AG04450 (cell line): ENCODE results near the gene PREPL. TPM values are rescaled to one million over a fixed set of nuclear protein-coding genes. Genes with fewer than 3 reads are reported as not detected.

ENCODE experiments used
- CTCF ChIA-PET: fragments of 300-600, 350-600 bp; formaldehyde crosslinking; extraction: SDS; loops from one replicate; lab custom pipeline; 2022; ENCODE audit warnings: antibody characterized with exemption, inconsistent platforms; lab: Charles Lee
- POLR2A ChIA-PET: fragments of 350-600 bp; formaldehyde crosslinking; extraction: SDS; loops from one replicate; lab custom pipeline; 2021; ENCODE audit warnings: antibody characterized with exemption, inconsistent platforms; lab: Yijun Ruan, JAX
- DNase-seq: peaks from one replicate; pipeline ENCODE4 v3.0.0-alpha.2; 2011; ENCODE audit warnings: low read depth, low spot score
- H3K27ac ChIP-seq: one replicate; pipeline ENCODE4 v1.5.1; 2012; ENCODE audit warnings: low read depth, low read length, control low read depth
- H3K27me3 ChIP-seq: one replicate; pipeline ENCODE4 v1.6.0; 2012; ENCODE audit warnings: low read length; ENCODE audit not compliant: control insufficient read depth, insufficient read depth
- H3K4me3 ChIP-seq: 2 replicates; pipeline ENCODE4 v1.5.1; 2011; ENCODE audit warnings: mild to moderate bottlenecking, low read depth, low read length, control low read depth
- H3K9me3 ChIP-seq: 2 replicates; pipeline ENCODE4 v1.5.1; 2012; ENCODE audit warnings: low read length; ENCODE audit not compliant: control insufficient read depth, insufficient read depth
- polyA plus RNA-seq: library from polyadenylated mRNA; depleted of rRNA; stranded (reverse); fragments of >200 nt; gene quantifications from 2 replicates; pipeline ENCODE4 v1.2.3, GENCODE V29; 2011
- TF ChIP-seq, protein P1 (sequence below): IDR thresholded peaks from 2 replicates; pipeline ENCODE4 v1.5.1; 2011; ENCODE audit warnings: low read depth, low read length, control low read depth, inconsistent platforms

PREPL gene
- polyA plus RNA-seq, 1 experiment, result 79.6 TPM

DNA sequence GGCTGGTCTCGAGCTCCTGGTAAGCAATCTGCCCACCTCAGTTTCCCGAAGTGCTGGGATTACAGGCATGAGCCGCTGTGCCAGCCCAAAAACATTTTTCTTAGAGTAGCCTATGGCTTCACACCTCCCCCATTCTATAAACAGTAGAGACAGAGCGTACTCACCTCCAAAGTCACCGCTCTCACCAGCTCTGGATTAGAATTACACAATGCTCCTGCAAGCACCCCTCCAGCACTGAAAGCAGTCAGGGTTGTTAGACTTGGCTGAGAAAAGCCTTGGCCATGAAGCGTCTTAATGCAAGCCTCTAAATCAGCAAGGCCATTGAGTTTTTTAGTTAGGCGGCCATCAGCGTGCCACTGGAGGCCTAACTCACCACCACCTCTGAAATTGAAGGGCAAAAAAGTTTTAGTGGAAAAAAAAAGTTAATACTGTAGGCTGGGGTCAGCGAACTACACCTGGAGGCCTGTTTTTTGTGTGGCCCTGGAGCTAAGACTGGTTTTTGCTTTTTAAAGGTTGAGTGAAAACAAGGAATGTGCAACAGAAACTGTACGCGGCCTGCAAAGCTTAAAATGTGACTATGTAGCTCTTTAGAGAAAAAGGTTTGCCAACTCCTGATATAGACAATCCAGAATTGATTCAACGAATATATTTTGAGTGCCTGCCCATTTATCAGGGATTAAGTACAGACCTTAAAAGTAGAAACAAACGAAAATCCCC lies 34.6 kb downstream of the PREPL start:
- TF ChIP-seq, protein P1, sequence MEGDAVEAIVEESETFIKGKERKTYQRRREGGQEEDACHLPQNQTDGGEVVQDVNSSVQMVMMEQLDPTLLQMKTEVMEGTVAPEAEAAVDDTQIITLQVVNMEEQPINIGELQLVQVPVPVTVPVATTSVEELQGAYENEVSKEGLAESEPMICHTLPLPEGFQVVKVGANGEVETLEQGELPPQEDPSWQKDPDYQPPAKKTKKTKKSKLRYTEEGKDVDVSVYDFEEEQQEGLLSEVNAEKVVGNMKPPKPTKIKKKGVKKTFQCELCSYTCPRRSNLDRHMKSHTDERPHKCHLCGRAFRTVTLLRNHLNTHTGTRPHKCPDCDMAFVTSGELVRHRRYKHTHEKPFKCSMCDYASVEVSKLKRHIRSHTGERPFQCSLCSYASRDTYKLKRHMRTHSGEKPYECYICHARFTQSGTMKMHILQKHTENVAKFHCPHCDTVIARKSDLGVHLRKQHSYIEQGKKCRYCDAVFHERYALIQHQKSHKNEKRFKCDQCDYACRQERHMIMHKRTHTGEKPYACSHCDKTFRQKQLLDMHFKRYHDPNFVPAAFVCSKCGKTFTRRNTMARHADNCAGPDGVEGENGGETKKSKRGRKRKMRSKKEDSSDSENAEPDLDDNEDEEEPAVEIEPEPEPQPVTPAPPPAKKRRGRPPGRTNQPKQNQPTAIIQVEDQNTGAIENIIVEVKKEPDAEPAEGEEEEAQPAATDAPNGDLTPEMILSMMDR, result no peak
- DNase-seq, result no peak
- ChIA-PET CTCF (no interaction called here), POLR2A (no interaction called here)
- no peaks in the 10 kb centered on the region for H3K9me3 ChIP-seq
- no peaks in the 10 kb centered on the region for H3K27me3 ChIP-seq
- H3K27ac ChIP-seq, result no peak overlapping the region
- H3K4me3 ChIP-seq, result no peak overlapping the region

DNA sequence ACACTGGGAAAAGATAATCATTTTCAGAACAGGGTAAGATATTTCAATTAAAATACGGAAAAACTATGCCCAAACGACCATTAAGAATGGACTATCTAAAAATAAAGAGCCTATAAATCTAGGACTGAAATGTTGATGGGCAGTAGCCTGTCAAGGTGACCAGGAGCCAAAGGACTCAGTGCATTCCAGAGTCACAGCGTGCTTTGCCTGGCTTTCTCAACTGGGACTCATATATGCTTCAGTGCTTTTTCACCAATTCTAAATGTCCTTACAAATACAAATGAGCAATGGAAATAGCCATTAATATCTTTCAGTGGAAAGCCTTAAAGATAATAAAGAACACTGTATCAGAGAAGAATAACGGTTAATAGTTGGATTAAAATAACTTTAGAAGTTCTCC lies 35.4 kb downstream of the PREPL start:
- no peaks in the 10 kb centered on the region for H3K27me3 ChIP-seq
- H3K9me3 ChIP-seq, result no peaks in the 10 kb centered on the region
- POLR2A ChIA-PET, result no interaction called here
- H3K27ac ChIP-seq, result no peak overlapping the region
- DNase-seq, result no peak
- CTCF ChIA-PET, result interaction anchor here (0.6 kb wide), 1 partner anchor 1056 kb away, joined by 4 read pairs; no protein-coding TSS in a partner anchor
- TF ChIP-seq, protein P1, result no peak
- no peak overlapping the region for H3K4me3 ChIP-seq

DNA sequence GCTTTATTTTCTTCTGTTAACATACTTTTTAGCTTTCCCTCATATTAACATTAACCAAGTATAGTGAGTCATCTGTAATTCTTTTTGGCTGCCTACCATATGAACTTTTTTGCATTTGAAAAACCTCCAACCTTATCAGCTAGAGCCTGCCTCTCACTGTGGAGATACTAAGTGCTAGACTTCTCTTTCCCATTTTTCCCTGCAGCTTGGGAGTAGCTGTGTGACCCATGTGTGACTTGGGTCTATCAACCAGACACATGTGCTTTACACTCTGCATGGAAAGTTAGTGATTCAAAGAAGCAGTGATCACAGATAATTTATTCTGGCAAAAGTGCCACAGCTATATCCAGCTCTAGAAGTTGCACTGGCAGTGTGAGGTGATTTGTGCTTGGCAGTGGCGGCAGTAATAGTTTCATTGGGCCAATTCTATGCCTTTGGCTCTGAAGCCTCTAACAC lies 36.3 kb downstream of the PREPL start:
- POLR2A ChIA-PET, result interaction anchor here (0.7 kb wide), 1 partner anchor 33 kb away, joined by 3 read pairs; no protein-coding TSS in a partner anchor
- CTCF ChIA-PET, result interaction anchor here (0.6 to 1.3 kb wide), 2 partner anchors 8 to 238 kb away, joined by 3 read pairs; no protein-coding TSS in a partner anchor
- TF ChIP-seq, protein P1, result no peak
- Histone ChIP-seq H3K27ac (no peak overlapping the region), H3K9me3 (no peaks in the 10 kb centered on the region), H3K4me3 (no peak overlapping the region), H3K27me3 (no peaks in the 10 kb centered on the region)
- peak; percentile 7 for DNase-seq

DNA sequence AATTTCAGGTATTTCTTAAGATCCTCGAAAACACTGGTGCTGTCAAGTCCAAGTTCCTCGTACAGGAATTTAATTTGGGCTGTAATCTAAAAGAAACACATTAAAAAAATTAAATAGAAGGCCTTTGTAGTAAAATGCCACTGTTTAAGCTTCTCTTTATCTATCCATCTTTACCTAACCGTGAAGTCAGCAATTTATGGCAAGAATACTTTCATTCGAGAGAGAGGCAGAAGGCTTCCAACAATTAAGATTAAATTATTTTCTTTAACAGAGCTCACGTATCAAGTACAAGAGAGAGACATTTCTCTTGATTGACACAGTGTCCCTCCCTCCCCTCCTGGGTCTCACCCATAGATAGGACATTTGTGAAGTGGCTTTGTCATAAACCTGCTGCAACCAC lies 39.9 kb downstream of the PREPL start:
- Histone ChIP-seq H3K27ac (no peak overlapping the region), H3K4me3 (no peak overlapping the region), H3K27me3 (no peaks in the 10 kb centered on the region), H3K9me3 (no peaks in the 10 kb centered on the region)
- TF ChIP-seq, protein P1, result no peak
- ChIA-PET POLR2A (no interaction called here), CTCF (interaction anchor here (1.8 kb wide), 1 partner anchor 277 kb away, joined by 4 read pairs; no protein-coding TSS in a partner anchor)
- no peak for DNase-seq

DNA sequence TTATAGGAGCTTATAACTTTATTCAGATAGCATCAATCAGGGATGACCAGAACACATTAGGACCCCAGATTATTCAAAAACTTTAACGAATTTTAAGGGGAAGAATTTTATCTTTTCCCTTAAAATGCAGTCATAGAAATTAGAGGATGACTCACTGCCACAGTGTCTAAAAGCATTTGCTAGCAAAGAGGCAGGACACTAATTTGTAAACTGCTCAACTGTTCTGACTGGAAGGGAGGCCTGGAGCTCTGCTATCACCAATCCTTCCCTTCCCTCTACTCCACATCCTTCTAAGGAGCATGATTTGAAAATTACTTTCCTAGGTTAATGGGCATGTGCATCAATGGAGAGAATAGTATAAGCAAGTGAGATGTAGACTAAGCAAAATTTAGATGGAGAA lies 40.5 kb downstream of the PREPL start:
- TF ChIP-seq, protein P1, result no peak
- DNase-seq, result no peak
- H3K9me3 ChIP-seq, result no peaks in the 10 kb centered on the region
- CTCF ChIA-PET, result interaction anchor here (1.8 kb wide), 1 partner anchor 277 kb away, joined by 4 read pairs; no protein-coding TSS in a partner anchor
- H3K27ac ChIP-seq, result no peak overlapping the region
- no peak overlapping the region for H3K4me3 ChIP-seq
- H3K27me3 ChIP-seq, result no peaks in the 10 kb centered on the region
- POLR2A ChIA-PET, result no interaction called here
